Astrocyte (in vitro differentiated cells and primary cell): ENCODE data around the gene SOBP. TPM values are rescaled to one million over a fixed set of nuclear protein-coding genes. Genes with fewer than 3 reads are reported as not detected.

Experiments used
- DNase-seq: peaks from one replicate; pipeline ENCODE4 v3.0.0-alpha.2; 2010; ENCODE audit warnings: low read depth
- FAIRE-seq: peaks from 2 replicates; lab custom pipeline; 2011; peaks lifted over from hg19 to GRCh38; lab: Jason Lieb, UNC
- H2AFZ ChIP-seq: 2 replicates; pipeline ENCODE4 v1.6.0; 2012; ENCODE audit warnings: low read depth, low read length, inconsistent platforms
- H3K27ac ChIP-seq: 2 replicates; pipeline ENCODE4 v1.5.1; 2011; ENCODE audit warnings: low read depth, low read length, inconsistent platforms
- H3K27me3 ChIP-seq: 2 replicates; pipeline ENCODE4 v1.6.0; 2011; ENCODE audit warnings: low read length, inconsistent platforms; ENCODE audit not compliant: insufficient read depth
- H3K36me3 ChIP-seq: 2 replicates; pipeline ENCODE4 v1.5.1; 2011; ENCODE audit warnings: low read length, inconsistent platforms; ENCODE audit not compliant: insufficient read depth
- H3K4me1 ChIP-seq: 2 replicates; pipeline ENCODE4 v1.5.1; 2011; ENCODE audit warnings: low read length, inconsistent platforms; ENCODE audit not compliant: insufficient read depth
- H3K4me2 ChIP-seq: 2 replicates; pipeline ENCODE4 v1.6.0; 2012; ENCODE audit warnings: low read length, inconsistent platforms
- H3K4me3 ChIP-seq: 2 replicates; pipeline ENCODE4 v1.5.1; 2011; ENCODE audit warnings: low read depth, mild to moderate bottlenecking, low read length, inconsistent platforms; ENCODE audit not compliant: insufficient read depth
- H3K79me2 ChIP-seq: 2 replicates; pipeline ENCODE4 v1.6.0; 2012; ENCODE audit warnings: mild to moderate bottlenecking, low read length, inconsistent platforms; ENCODE audit not compliant: insufficient read depth
- H3K9ac ChIP-seq: 2 replicates; pipeline ENCODE4 v1.6.0; 2012; ENCODE audit warnings: mild to moderate bottlenecking, low read length, inconsistent platforms
- H3K9me3 ChIP-seq: 2 replicates; pipeline ENCODE4 v1.5.1; 2012; ENCODE audit warnings: low read depth, mild to moderate bottlenecking, low read length, inconsistent platforms; ENCODE audit not compliant: insufficient read depth
- H4K20me1 ChIP-seq: 2 replicates; pipeline ENCODE4 v1.6.0; 2012; ENCODE audit warnings: low read length, inconsistent platforms; ENCODE audit not compliant: insufficient read depth
- H3K27ac Mint-ChIP-seq: one replicate; pipeline ENCODE4 v1.8.0; 2021; ENCODE audit warnings: mild to moderate bottlenecking, mixed read lengths; ENCODE audit not compliant: unreplicated experiment
- H3K27me3 Mint-ChIP-seq: one replicate; pipeline ENCODE4 v1.8.0; 2021; ENCODE audit warnings: low read depth, mixed read lengths; ENCODE audit not compliant: unreplicated experiment
- H3K36me3 Mint-ChIP-seq: one replicate; pipeline ENCODE4 v1.8.0; 2021; ENCODE audit warnings: low read depth, mixed read lengths; ENCODE audit not compliant: unreplicated experiment
- H3K4me1 Mint-ChIP-seq: one replicate; pipeline ENCODE4 v1.8.0; 2021; ENCODE audit warnings: low read depth, mixed read lengths; ENCODE audit not compliant: unreplicated experiment
- H3K4me3 Mint-ChIP-seq: one replicate; pipeline ENCODE4 v1.8.0; 2021; ENCODE audit warnings: mild to moderate bottlenecking, moderate library complexity, mixed read lengths; ENCODE audit not compliant: unreplicated experiment
- H3K9me3 Mint-ChIP-seq: one replicate; pipeline ENCODE4 v1.8.0; 2021; ENCODE audit warnings: mild to moderate bottlenecking, mixed read lengths; ENCODE audit not compliant: unreplicated experiment
- CTCF ChIP-seq: IDR thresholded peaks from 2 replicates; pipeline ENCODE4 v1.5.1; 2011; ENCODE audit warnings: low read depth, mild to moderate bottlenecking, inconsistent platforms, low read length, moderate library complexity; ENCODE audit not compliant: insufficient read depth
- EZH2 ChIP-seq: IDR thresholded peaks from 2 replicates; pipeline ENCODE4 v1.6.1; 2012; ENCODE audit warnings: mild to moderate bottlenecking, low read length, inconsistent platforms; ENCODE audit not compliant: insufficient read depth
- total RNA-seq: library from RNA; stranded (reverse); gene quantifications from 2 replicates; pipeline ENCODE4 v1.2.1, GENCODE V29; 2021

Gene SOBP
- total RNA-seq, 1 donor from 2014 or later = 4.7 TPM

GRCh38 chr6:107536180-107536961, 46.5 kb downstream of the SOBP start:
- no peaks in the 10 kb centered on the region for H3K9me3 ChIP-seq
- H4K20me1 ChIP-seq = no peaks in the 10 kb centered on the region
- H3K4me2 ChIP-seq = no peak overlapping the region
- no peaks in the 10 kb centered on the region for H3K36me3 ChIP-seq
- no peaks in the 10 kb centered on the region for H3K27me3 Mint-ChIP-seq
- H3K79me2 ChIP-seq = no peaks in the 10 kb centered on the region
- no peak overlapping the region for H2AFZ ChIP-seq
- no peaks in the 10 kb centered on the region for H3K4me1 ChIP-seq
- peaks cover 49% of the 10 kb centered on the region for H3K4me1 Mint-ChIP-seq
- no peak overlapping the region for H3K4me3 Mint-ChIP-seq
- H3K27ac Mint-ChIP-seq = no peak overlapping the region
- H3K9ac ChIP-seq = no peak overlapping the region
- no peaks in the 10 kb centered on the region for H3K27me3 ChIP-seq
- no peak overlapping the region for H3K4me3 ChIP-seq
- no peaks in the 10 kb centered on the region for H3K36me3 Mint-ChIP-seq
- no peaks in the 10 kb centered on the region for H3K9me3 Mint-ChIP-seq
- DNase-seq (no peak), FAIRE-seq (no peak)
- TF ChIP-seq EZH2 (no peak), CTCF (no peak)
- H3K27ac ChIP-seq = no peak overlapping the region

GRCh38 chr6:107537559-107537958, 47.6 kb downstream of the SOBP start:
- Histone ChIP-seq H3K4me3 (no peak overlapping the region), H4K20me1 (no peaks in the 10 kb centered on the region), H3K9ac (no peak overlapping the region), H2AFZ (no peak overlapping the region), H3K36me3 (no peaks in the 10 kb centered on the region), H3K9me3 (no peaks in the 10 kb centered on the region), H3K4me2 (no peak overlapping the region), H3K27me3 (no peaks in the 10 kb centered on the region), H3K4me1 (no peaks in the 10 kb centered on the region), H3K27ac (no peak overlapping the region), H3K79me2 (no peaks in the 10 kb centered on the region)
- Mint-ChIP-seq H3K4me3 (no peak overlapping the region), H3K9me3 (no peaks in the 10 kb centered on the region), H3K27ac (no peak overlapping the region), H3K4me1 (peaks cover 49% of the 10 kb centered on the region), H3K36me3 (no peaks in the 10 kb centered on the region), H3K27me3 (no peaks in the 10 kb centered on the region)
- no peak for DNase-seq
- TF ChIP-seq EZH2 (no peak), CTCF (no peak)
- no peak for FAIRE-seq

GRCh38 chr6:107538856-107539387, 49.0 kb downstream of the SOBP start:
- no peak overlapping the region for H3K4me2 ChIP-seq

More at GRCh38 chr6:107538856-107539387, 49.0 kb downstream of the SOBP start:
- H3K9ac ChIP-seq = no peak overlapping the region
- H3K9me3 ChIP-seq = no peaks in the 10 kb centered on the region
- H3K27me3 Mint-ChIP-seq = no peaks in the 10 kb centered on the region
- no peak overlapping the region for H2AFZ ChIP-seq
- DNase-seq (no peak), FAIRE-seq (no peak)
- no peaks in the 10 kb centered on the region for H4K20me1 ChIP-seq
- no peak overlapping the region for H3K4me3 Mint-ChIP-seq
- no peaks in the 10 kb centered on the region for H3K27me3 ChIP-seq
- H3K36me3 ChIP-seq = no peaks in the 10 kb centered on the region
- TF ChIP-seq EZH2 (no peak), CTCF (no peak)
- peaks cover 44% of the 10 kb centered on the region for H3K4me1 Mint-ChIP-seq
- no peak overlapping the region for H3K27ac ChIP-seq
- peak overlapping the region; percentile 89 for H3K27ac Mint-ChIP-seq
- H3K4me1 ChIP-seq = no peaks in the 10 kb centered on the region
- H3K9me3 Mint-ChIP-seq = no peaks in the 10 kb centered on the region
- no peak overlapping the region for H3K4me3 ChIP-seq
- no peaks in the 10 kb centered on the region for H3K79me2 ChIP-seq
- H3K36me3 Mint-ChIP-seq = no peaks in the 10 kb centered on the region
